IMR-90 (cell line): ENCODE measurements around the gene RIC3.

ENCODE experiments used
- CEBPB ChIP-seq: IDR thresholded peaks from 2 replicates; pipeline ENCODE4 v1.6.1; 2012; ENCODE audit warnings: low read depth, low read length, improper control_type of control experiment
- POLR2A ChIP-seq: IDR thresholded peaks from 2 replicates; pipeline ENCODE4 v1.6.1; 2012; ENCODE audit warnings: mild to moderate bottlenecking, low read depth, low read length
- SMC3 ChIP-seq: fragments of 150-350 bp; IDR thresholded peaks from 2 replicates; pipeline ENCODE4 v1.6.1; 2016; ENCODE audit warnings: low read depth, mild to moderate bottlenecking, antibody characterized with exemption, low read length, moderate library complexity
- TF ChIP-seq, protein P1 (sequence below): conservative IDR thresholded peaks from 2 replicates; pipeline ENCODE4 v1.5.1; 2012; ENCODE audit warnings: mild to moderate bottlenecking, low read depth, low read length, improper control_type of control experiment
- TF ChIP-seq, protein P2 (sequence below): fragments of 150-350 bp; IDR thresholded peaks from 2 replicates; pipeline ENCODE4 v1.6.1; 2016; ENCODE audit warnings: low read depth, mild to moderate bottlenecking, low read length, moderate library complexity, borderline replicate concordance

GRCh38 chr11:8068605-8069221 lies 100.1 kb downstream of the RIC3 start:
- TF ChIP-seq CEBPB (no peak), SMC3 (no peak), POLR2A (no peak)
- TF ChIP-seq, protein P1, sequence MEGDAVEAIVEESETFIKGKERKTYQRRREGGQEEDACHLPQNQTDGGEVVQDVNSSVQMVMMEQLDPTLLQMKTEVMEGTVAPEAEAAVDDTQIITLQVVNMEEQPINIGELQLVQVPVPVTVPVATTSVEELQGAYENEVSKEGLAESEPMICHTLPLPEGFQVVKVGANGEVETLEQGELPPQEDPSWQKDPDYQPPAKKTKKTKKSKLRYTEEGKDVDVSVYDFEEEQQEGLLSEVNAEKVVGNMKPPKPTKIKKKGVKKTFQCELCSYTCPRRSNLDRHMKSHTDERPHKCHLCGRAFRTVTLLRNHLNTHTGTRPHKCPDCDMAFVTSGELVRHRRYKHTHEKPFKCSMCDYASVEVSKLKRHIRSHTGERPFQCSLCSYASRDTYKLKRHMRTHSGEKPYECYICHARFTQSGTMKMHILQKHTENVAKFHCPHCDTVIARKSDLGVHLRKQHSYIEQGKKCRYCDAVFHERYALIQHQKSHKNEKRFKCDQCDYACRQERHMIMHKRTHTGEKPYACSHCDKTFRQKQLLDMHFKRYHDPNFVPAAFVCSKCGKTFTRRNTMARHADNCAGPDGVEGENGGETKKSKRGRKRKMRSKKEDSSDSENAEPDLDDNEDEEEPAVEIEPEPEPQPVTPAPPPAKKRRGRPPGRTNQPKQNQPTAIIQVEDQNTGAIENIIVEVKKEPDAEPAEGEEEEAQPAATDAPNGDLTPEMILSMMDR = no peak
- TF ChIP-seq, protein P2, sequence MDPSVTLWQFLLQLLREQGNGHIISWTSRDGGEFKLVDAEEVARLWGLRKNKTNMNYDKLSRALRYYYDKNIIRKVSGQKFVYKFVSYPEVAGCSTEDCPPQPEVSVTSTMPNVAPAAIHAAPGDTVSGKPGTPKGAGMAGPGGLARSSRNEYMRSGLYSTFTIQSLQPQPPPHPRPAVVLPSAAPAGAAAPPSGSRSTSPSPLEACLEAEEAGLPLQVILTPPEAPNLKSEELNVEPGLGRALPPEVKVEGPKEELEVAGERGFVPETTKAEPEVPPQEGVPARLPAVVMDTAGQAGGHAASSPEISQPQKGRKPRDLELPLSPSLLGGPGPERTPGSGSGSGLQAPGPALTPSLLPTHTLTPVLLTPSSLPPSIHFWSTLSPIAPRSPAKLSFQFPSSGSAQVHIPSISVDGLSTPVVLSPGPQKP = no peak
